CD14-positive monocyte (primary cell): Measurements from ENCODE around the gene TMEM178B. TPM values are rescaled to one million over a fixed set of nuclear protein-coding genes. Genes with fewer than 3 reads are reported as not detected.

Experiments
- DNase-seq, 3 donors: peaks; one replicate each; pipeline ENCODE4 v3.0.0-alpha.2; 2011 to 2022
- H2AFZ ChIP-seq: 2 replicates; pipeline ENCODE4 v1.6.0; 2012; ENCODE audit warnings: mild to moderate bottlenecking, low read depth, low read length, inconsistent platforms; ENCODE audit not compliant: insufficient read depth, poor library complexity, severe bottlenecking
- H3K27ac ChIP-seq, 2 donors: 1 replicate in 1 of 2; 2 replicates in 1 of 2; pipeline ENCODE4 v1.5.1; 2012 to 2013; ENCODE audit warnings: low read length in 2 of 2, control low read depth in 1 of 2, inconsistent platforms in 1 of 2, low read depth in 1 of 2, mild to moderate bottlenecking in 1 of 2
- H3K27me3 ChIP-seq, 2 donors: one replicate each; pipeline versions ENCODE4 v1.6.0 to v1.6.1; 2011 to 2013; ENCODE audit warnings: low read length in 2 of 2; ENCODE audit not compliant: control insufficient read depth in 2 of 2, insufficient read depth in 2 of 2
- H3K36me3 ChIP-seq, 2 donors: replicated peaks in 1 of 2; 1 replicate in 1 of 2; 2 replicates in 1 of 2; pipeline versions ENCODE4 v1.5.1 to v1.6.1; 2012 to 2013; ENCODE audit warnings: low read length in 2 of 2, control low read depth in 1 of 2, inconsistent platforms in 1 of 2, mild to moderate bottlenecking in 1 of 2; ENCODE audit not compliant: insufficient read depth in 2 of 2, control insufficient read depth in 1 of 2
- H3K4me1 ChIP-seq, 2 donors: 1 replicate in 1 of 2; 2 replicates in 1 of 2; pipeline versions ENCODE4 v1.5.1 to v1.6.1; 2012 to 2013; ENCODE audit warnings: low read length in 2 of 2, control low read depth in 1 of 2, inconsistent platforms in 1 of 2, mild to moderate bottlenecking in 1 of 2, moderate library complexity in 1 of 2; ENCODE audit not compliant: insufficient read depth in 2 of 2, control insufficient read depth in 1 of 2
- H3K4me2 ChIP-seq: replicated peaks from 2 replicates; pipeline ENCODE3; 2012; ENCODE audit warnings: low read length, moderate library complexity, mild to moderate bottlenecking; ENCODE audit not compliant: poor library complexity, severe bottlenecking; ENCODE audit errors: extremely low read depth
- H3K4me3 ChIP-seq, 3 experiments: fragments of 200-600 bp in 1 of 3; sonication (generic) in 1 of 3; replicated peaks in 1 of 3; 1 replicate in 2 of 3; 2 replicates in 1 of 3; pipeline ENCODE4 v1.5.1; 2011 to 2013; ENCODE audit warnings: low read length in 3 of 3, mild to moderate bottlenecking in 3 of 3, control low read depth in 2 of 3, low read depth in 2 of 3, inconsistent platforms in 1 of 3, moderate library complexity in 1 of 3
- H3K79me2 ChIP-seq: 2 replicates; pipeline ENCODE4 v1.6.0; 2012; ENCODE audit warnings: mild to moderate bottlenecking, control low read depth, inconsistent platforms, low read length, moderate library complexity; ENCODE audit not compliant: insufficient read depth
- H3K9ac ChIP-seq: 2 replicates; pipeline ENCODE4 v1.6.0; 2017; ENCODE audit warnings: low read length, mild to moderate bottlenecking; ENCODE audit not compliant: insufficient read depth, poor library complexity, severe bottlenecking
- H3K9me3 ChIP-seq, 2 donors: replicated peaks in 1 of 2; 1 replicate in 1 of 2; 2 replicates in 1 of 2; pipeline versions ENCODE4 v1.5.1 to v1.6.1; 2012 to 2013; ENCODE audit warnings: low read length in 2 of 2, control low read depth in 1 of 2; ENCODE audit not compliant: control insufficient read depth in 1 of 2, insufficient read depth in 1 of 2
- H4K20me1 ChIP-seq: 2 replicates; pipeline ENCODE4 v1.6.0; 2012; ENCODE audit warnings: mild to moderate bottlenecking, low read length, control low read depth, moderate library complexity; ENCODE audit not compliant: insufficient read depth
- H3K27ac Mint-ChIP-seq, 7 donors: one replicate each; pipeline ENCODE4 v1.8.0; 2020; ENCODE audit warnings: mild to moderate bottlenecking in 7 of 7, mixed read lengths in 7 of 7, moderate library complexity in 6 of 7, inconsistent platforms in 2 of 7
- H3K27me3 Mint-ChIP-seq, 3 donors: one replicate each; pipeline ENCODE4 v1.8.0; 2021 to 2022; ENCODE audit warnings: low read depth in 3 of 3, mild to moderate bottlenecking in 3 of 3, mixed read lengths in 3 of 3, moderate library complexity in 3 of 3, inconsistent platforms in 1 of 3
- H3K36me3 Mint-ChIP-seq, 2 donors: one replicate each; pipeline ENCODE4 v1.8.0; 2020; ENCODE audit warnings: mixed read lengths in 2 of 2, inconsistent platforms in 1 of 2, mild to moderate bottlenecking in 1 of 2
- H3K4me1 Mint-ChIP-seq: one replicate; pipeline ENCODE4 v1.8.0; 2020; ENCODE audit warnings: mild to moderate bottlenecking, mixed read lengths
- H3K4me3 Mint-ChIP-seq, 2 donors: one replicate each; pipeline ENCODE4 v1.8.0; 2020; ENCODE audit warnings: mild to moderate bottlenecking in 2 of 2, mixed read lengths in 2 of 2, moderate library complexity in 1 of 2
- H3K9me3 Mint-ChIP-seq, 7 donors: one replicate each; pipeline ENCODE4 v1.8.0; 2020 to 2022; ENCODE audit warnings: mixed read lengths in 7 of 7, mild to moderate bottlenecking in 6 of 7, moderate library complexity in 6 of 7, inconsistent platforms in 2 of 7
- CTCF ChIP-seq: fragments of 200-600 bp; IDR thresholded peaks from one replicate; pipeline ENCODE4 v1.8.0; 2022; ENCODE audit warnings: antibody characterized with exemption, mild to moderate bottlenecking
- WGBS: methylation state at CpG from one replicate; pipeline ENCODE4 v1.1.5; 2013; ENCODE audit warnings: missing lambda C conversion rate; ENCODE audit not compliant: insufficient coverage; 5-methylcytosine and 5-hydroxymethylcytosine counted together
- intact Hi-C, 2 donors: fragments of 100-400 bp; cut with micrococcal nuclease; formaldehyde crosslinking; loops; one replicate each; pipeline versions ENCODE4 v1.15.0 to v1.15.1; 2023
- polyA plus RNA-seq, 3 donors: library from polyadenylated mRNA; depleted of rRNA in 1 of 3; unstranded in 2 of 3; stranded (reverse) in 1 of 3; fragments of 300-500 nt in 2 of 3; fragments of >200 nt in 1 of 3; fragmentation: Illumina TruSeq in 2 of 3; gene quantifications; 1 replicate in 2 of 3; 2 replicates in 1 of 3; pipeline ENCODE4 v1.2.3, GENCODE V29; 2012 to 2021

Gene TMEM178B
- polyA plus RNA-seq, 3 donors, result not detected

- H4K20me1 ChIP-seq, result no peaks in the 10 kb centered on the region
- H3K36me3 ChIP-seq, result no peaks in the 10 kb centered on the region
- H3K27ac ChIP-seq, result no peak overlapping the region
- intact Hi-C loops, result no loop called here
- no peaks in the 10 kb centered on the region for H3K27me3 ChIP-seq
- no peak overlapping the region for H2AFZ ChIP-seq
- Mint-ChIP-seq H3K27ac (no peak overlapping the region), H3K4me3 (no peak overlapping the region), H3K36me3 (no peaks in the 10 kb centered on the region), H3K4me1 (peaks cover 4% of the 10 kb centered on the region), H3K27me3 (peaks cover 3 to 10% (median 5%) of the 10 kb centered on the region in 3 donors), H3K9me3 (peaks cover 0 to 14% (median 2%) of the 10 kb centered on the region in 7 donors)
- no peak for TF ChIP-seq CTCF
- DNase-seq, result no peak
- H3K4me2 ChIP-seq, result no peak overlapping the region
- H3K4me1 ChIP-seq, result peaks cover 0 to 3% of the 10 kb centered on the region in 2 donors
- H3K4me3 ChIP-seq, result no peak overlapping the region
- H3K9ac ChIP-seq, result no peak overlapping the region
- no peaks in the 10 kb centered on the region for H3K79me2 ChIP-seq
- 72% methylated on average over 2 of the region's 3 CpGs for WGBS
- no peaks in the 10 kb centered on the region for H3K9me3 ChIP-seq
These were observed 212.7 kb downstream of the TMEM178B start for GRCh38 chr7:141286522-141286921.

GRCh38 chr7:141287936-141288335, 214.1 kb downstream of the TMEM178B start:
- no peak for TF ChIP-seq CTCF
- Histone ChIP-seq H3K4me2 (no peak overlapping the region), H3K27me3 (no peaks in the 10 kb centered on the region), H4K20me1 (no peaks in the 10 kb centered on the region), H3K9me3 (no peaks in the 10 kb centered on the region), H3K9ac (no peak overlapping the region), H3K4me3 (no peak overlapping the region), H3K36me3 (no peaks in the 10 kb centered on the region), H2AFZ (no peak overlapping the region), H3K27ac (no peak overlapping the region), H3K4me1 (peaks cover 0 to 3% of the 10 kb centered on the region in 2 donors), H3K79me2 (no peaks in the 10 kb centered on the region)
- no peak overlapping the region for H3K27ac Mint-ChIP-seq
- intact Hi-C loops, result no loop called here
- H3K4me3 Mint-ChIP-seq, result no peak overlapping the region
- H3K36me3 Mint-ChIP-seq, result no peaks in the 10 kb centered on the region
- no peak for DNase-seq
- H3K27me3 Mint-ChIP-seq, result peaks cover 3 to 7% (median 5%) of the 10 kb centered on the region in 3 donors
- WGBS, result 83% methylated on average over 5 of the region's 5 CpGs
- peaks cover 5% of the 10 kb centered on the region for H3K4me1 Mint-ChIP-seq
- peaks cover 0 to 16% (median 2%) of the 10 kb centered on the region in 7 donors for H3K9me3 Mint-ChIP-seq
